SU-DHL-6 (cell line): ENCODE results near the gene FAM200A.

Experiments used
- EZH2phosphoT487 ChIP-seq: fragments of 200-600 bp; sonication (generic), shearing (Covaris generic); conservative IDR thresholded peaks from 2 replicates; pipeline ENCODE4 v1.6.1; 2018; ENCODE audit warnings: mild to moderate bottlenecking, antibody characterized with exemption, low read length, moderate library complexity, mixed read lengths
- TF ChIP-seq, protein P1 (sequence below): fragments of 200-600 bp; sonication (generic); IDR thresholded peaks from one replicate; pipeline ENCODE4 v1.5.1; 2017; ENCODE audit warnings: antibody characterized with exemption, mild to moderate bottlenecking, low read length, moderate library complexity; ENCODE audit not compliant: insufficient read depth, poor library complexity, severe bottlenecking

DNA sequence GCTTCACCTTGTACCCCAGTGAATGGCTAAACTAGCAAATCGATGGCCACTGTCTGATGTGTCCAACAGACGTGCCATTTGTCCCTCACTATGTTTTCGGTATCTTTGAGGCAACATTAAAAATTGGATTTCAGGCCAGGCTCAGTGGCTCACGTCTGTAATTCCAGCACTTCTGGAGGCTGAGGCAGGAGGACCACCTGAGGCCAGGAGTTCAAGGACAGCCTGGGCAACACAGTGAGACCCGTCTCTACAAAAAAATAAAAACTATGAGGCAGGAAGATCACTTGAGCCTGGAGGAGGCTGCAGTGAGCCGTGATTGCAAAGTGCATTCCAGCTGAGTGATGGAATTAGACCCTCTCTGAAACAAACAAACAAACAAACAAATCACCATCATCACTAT, 8.0 kb downstream of the FAM200A start:
- TF ChIP-seq, protein P1, sequence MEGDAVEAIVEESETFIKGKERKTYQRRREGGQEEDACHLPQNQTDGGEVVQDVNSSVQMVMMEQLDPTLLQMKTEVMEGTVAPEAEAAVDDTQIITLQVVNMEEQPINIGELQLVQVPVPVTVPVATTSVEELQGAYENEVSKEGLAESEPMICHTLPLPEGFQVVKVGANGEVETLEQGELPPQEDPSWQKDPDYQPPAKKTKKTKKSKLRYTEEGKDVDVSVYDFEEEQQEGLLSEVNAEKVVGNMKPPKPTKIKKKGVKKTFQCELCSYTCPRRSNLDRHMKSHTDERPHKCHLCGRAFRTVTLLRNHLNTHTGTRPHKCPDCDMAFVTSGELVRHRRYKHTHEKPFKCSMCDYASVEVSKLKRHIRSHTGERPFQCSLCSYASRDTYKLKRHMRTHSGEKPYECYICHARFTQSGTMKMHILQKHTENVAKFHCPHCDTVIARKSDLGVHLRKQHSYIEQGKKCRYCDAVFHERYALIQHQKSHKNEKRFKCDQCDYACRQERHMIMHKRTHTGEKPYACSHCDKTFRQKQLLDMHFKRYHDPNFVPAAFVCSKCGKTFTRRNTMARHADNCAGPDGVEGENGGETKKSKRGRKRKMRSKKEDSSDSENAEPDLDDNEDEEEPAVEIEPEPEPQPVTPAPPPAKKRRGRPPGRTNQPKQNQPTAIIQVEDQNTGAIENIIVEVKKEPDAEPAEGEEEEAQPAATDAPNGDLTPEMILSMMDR: no peak
- no peak for TF ChIP-seq EZH2phosphoT487
